SK-N-SH (cell line): ENCODE data around the gene FGD4.

Experiments used
- CHD2 ChIP-seq: fragments of 150-350 bp; IDR thresholded peaks from 2 replicates; pipeline ENCODE4 v1.6.1; 2018; ENCODE audit warnings: low read length; ENCODE audit not compliant: partially characterized antibody
- ELF1 ChIP-seq: IDR thresholded peaks from 2 replicates; pipeline ENCODE4 v1.4.0; 2012
- EP300 ChIP-seq, 2 experiments: IDR thresholded peaks; 2 replicates each; pipeline versions ENCODE4 v1.4.0 to v1.6.1; 2012; ENCODE audit warnings: borderline replicate concordance in 1 of 2, low read depth in 1 of 2, low read length in 1 of 2
- EZH2phosphoT487 ChIP-seq: fragments of 200-600 bp; sonication (generic); IDR thresholded peaks from 2 replicates; pipeline ENCODE4 v1.6.1; 2017; ENCODE audit warnings: low read depth, mixed run types, mild to moderate bottlenecking, antibody characterized with exemption, moderate library complexity, borderline replicate concordance
- GABPA ChIP-seq: IDR thresholded peaks from 2 replicates; pipeline ENCODE4 v1.4.0; 2012; ENCODE audit warnings: low read depth, mild to moderate bottlenecking
- MXI1 ChIP-seq: IDR thresholded peaks from 2 replicates; pipeline ENCODE4 v1.6.1; 2012; ENCODE audit warnings: mild to moderate bottlenecking, low read depth, low read length, improper control_type of control experiment
- POLR2AphosphoS5 ChIP-seq: IDR thresholded peaks from 2 replicates; pipeline ENCODE4 v1.6.1; 2012; ENCODE audit warnings: low read depth, low read length
- RAD21 ChIP-seq: IDR thresholded peaks from 2 replicates; pipeline ENCODE4 v1.6.1; 2012; ENCODE audit warnings: mild to moderate bottlenecking, low read length
- RXRA ChIP-seq: IDR thresholded peaks from 2 replicates; pipeline ENCODE4 v1.4.0; 2012; ENCODE audit warnings: low read depth, mild to moderate bottlenecking, borderline replicate concordance
- SMC3 ChIP-seq: IDR thresholded peaks from 2 replicates; pipeline ENCODE4 v1.6.1; 2012; ENCODE audit warnings: low read depth, low read length, improper control_type of control experiment
- YY1 ChIP-seq: IDR thresholded peaks from 2 replicates; pipeline ENCODE4 v1.4.0; 2012; ENCODE audit warnings: low read depth, mild to moderate bottlenecking
- TF ChIP-seq, protein P1 (sequence below): fragments of 200-600 bp; sonication (generic); IDR thresholded peaks from 2 replicates; pipeline ENCODE4 v1.6.1; 2017; ENCODE audit warnings: antibody characterized with exemption, mild to moderate bottlenecking, moderate library complexity
- TF ChIP-seq, protein P2 (sequence below): IDR thresholded peaks from 2 replicates; pipeline ENCODE4 v1.4.0; 2012; ENCODE audit warnings: low read depth
- TF ChIP-seq, protein P3 (sequence below): fragments of 150-350 bp; IDR thresholded peaks from 2 replicates; pipeline ENCODE4 v1.6.1; 2017; ENCODE audit warnings: antibody characterized with exemption, low read length, low read depth, borderline replicate concordance

DNA sequence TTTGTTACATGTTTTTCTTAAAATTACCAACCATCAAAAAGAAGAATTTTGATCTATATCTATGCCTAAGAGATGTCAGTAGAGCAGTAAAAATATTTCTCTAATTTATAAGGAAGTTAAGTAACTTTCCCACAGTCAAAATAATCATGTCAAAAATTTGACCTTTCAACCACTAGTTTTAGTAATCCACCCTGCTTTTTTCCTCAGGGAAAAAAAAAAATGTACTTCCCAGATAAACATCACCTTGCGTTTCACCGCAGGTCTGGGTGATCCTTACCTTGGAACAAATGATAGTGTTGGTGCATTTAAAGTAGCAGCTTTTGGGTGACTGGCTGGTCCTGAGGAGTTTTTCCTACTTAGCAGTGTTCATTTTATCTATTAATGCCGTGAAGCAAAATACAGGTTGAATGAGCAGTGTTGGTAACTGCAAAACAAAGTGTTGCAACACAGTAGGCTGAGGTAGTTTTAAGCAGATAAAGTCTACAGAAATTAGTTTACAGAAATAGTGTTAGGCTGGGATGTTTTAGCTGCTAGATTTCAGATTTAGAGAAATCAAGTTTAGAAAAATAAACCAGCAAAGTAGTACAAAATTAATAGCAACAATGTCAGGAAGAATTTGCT is 142.5 kb downstream of the FGD4 start:
- no peak for TF ChIP-seq YY1
- no peak for TF ChIP-seq ELF1
- no peak for TF ChIP-seq EP300 (IDR thresholded peaks at IDR 0.05; ENCODE audit: borderline replicate concordance in 1 of 2, low read depth in 1 of 2, low read length in 1 of 2)
- TF ChIP-seq, protein P1, sequence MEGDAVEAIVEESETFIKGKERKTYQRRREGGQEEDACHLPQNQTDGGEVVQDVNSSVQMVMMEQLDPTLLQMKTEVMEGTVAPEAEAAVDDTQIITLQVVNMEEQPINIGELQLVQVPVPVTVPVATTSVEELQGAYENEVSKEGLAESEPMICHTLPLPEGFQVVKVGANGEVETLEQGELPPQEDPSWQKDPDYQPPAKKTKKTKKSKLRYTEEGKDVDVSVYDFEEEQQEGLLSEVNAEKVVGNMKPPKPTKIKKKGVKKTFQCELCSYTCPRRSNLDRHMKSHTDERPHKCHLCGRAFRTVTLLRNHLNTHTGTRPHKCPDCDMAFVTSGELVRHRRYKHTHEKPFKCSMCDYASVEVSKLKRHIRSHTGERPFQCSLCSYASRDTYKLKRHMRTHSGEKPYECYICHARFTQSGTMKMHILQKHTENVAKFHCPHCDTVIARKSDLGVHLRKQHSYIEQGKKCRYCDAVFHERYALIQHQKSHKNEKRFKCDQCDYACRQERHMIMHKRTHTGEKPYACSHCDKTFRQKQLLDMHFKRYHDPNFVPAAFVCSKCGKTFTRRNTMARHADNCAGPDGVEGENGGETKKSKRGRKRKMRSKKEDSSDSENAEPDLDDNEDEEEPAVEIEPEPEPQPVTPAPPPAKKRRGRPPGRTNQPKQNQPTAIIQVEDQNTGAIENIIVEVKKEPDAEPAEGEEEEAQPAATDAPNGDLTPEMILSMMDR, result no peak
- TF ChIP-seq MXI1, result no peak
- TF ChIP-seq POLR2AphosphoS5, result no peak
- no peak for TF ChIP-seq RAD21
- no peak for TF ChIP-seq RXRA
- no peak for TF ChIP-seq GABPA
- TF ChIP-seq CHD2, result no peak
- TF ChIP-seq, protein P2, sequence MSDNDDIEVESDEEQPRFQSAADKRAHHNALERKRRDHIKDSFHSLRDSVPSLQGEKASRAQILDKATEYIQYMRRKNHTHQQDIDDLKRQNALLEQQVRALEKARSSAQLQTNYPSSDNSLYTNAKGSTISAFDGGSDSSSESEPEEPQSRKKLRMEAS, result no peak
- TF ChIP-seq EZH2phosphoT487, result no peak
- no peak for TF ChIP-seq SMC3
- TF ChIP-seq, protein P3, sequence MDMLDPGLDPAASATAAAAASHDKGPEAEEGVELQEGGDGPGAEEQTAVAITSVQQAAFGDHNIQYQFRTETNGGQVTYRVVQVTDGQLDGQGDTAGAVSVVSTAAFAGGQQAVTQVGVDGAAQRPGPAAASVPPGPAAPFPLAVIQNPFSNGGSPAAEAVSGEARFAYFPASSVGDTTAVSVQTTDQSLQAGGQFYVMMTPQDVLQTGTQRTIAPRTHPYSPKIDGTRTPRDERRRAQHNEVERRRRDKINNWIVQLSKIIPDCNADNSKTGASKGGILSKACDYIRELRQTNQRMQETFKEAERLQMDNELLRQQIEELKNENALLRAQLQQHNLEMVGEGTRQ, result no peak
